Astrocyte of the spinal cord (primary cell): ENCODE measurements around the gene CEP89.
"Not testable (repeated sequence)": the region's sequence is repeated elsewhere in the genome, so short reads cannot be mapped to it uniquely, and the experiment has no call there.

Experiments
- DNase-seq: peaks from one replicate; pipeline ENCODE4 v3.0.0; 2011; ENCODE audit warnings: low read depth, low spot score
- H3K4me3 ChIP-seq: 2 replicates; pipeline ENCODE4 v1.5.1; 2011; ENCODE audit warnings: low read depth, mild to moderate bottlenecking, low read length, moderate library complexity
- in situ Hi-C: cut with HindIII; loops from 2 replicates; pipeline ENCODE4 v1.10.0; 2017; ENCODE audit warnings: low sequenced_read_pairs
- TF ChIP-seq, protein P1 (sequence below): IDR thresholded peaks from 2 replicates; pipeline ENCODE4 v1.5.1; 2012; ENCODE audit warnings: low read depth, mild to moderate bottlenecking, low read length, inconsistent platforms

Gene CEP89

GRCh38 chr19:32872391-32872790 lies 99.4 kb downstream of the CEP89 start:
- no peak for DNase-seq
- TF ChIP-seq, protein P1, sequence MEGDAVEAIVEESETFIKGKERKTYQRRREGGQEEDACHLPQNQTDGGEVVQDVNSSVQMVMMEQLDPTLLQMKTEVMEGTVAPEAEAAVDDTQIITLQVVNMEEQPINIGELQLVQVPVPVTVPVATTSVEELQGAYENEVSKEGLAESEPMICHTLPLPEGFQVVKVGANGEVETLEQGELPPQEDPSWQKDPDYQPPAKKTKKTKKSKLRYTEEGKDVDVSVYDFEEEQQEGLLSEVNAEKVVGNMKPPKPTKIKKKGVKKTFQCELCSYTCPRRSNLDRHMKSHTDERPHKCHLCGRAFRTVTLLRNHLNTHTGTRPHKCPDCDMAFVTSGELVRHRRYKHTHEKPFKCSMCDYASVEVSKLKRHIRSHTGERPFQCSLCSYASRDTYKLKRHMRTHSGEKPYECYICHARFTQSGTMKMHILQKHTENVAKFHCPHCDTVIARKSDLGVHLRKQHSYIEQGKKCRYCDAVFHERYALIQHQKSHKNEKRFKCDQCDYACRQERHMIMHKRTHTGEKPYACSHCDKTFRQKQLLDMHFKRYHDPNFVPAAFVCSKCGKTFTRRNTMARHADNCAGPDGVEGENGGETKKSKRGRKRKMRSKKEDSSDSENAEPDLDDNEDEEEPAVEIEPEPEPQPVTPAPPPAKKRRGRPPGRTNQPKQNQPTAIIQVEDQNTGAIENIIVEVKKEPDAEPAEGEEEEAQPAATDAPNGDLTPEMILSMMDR = no peak
- in situ Hi-C loops = no loop called here
- no peak overlapping the region for H3K4me3 ChIP-seq

- no peak for DNase-seq
- in situ Hi-C loops = no loop called here
- no peak overlapping the region for H3K4me3 ChIP-seq
- TF ChIP-seq, protein P1 = no peak
Measured at GRCh38 chr19:32870981-32871451, 100.7 kb downstream of the CEP89 start.

GRCh38 chr19:32869966-32870573 lies 101.7 kb downstream of the CEP89 start:
- in situ Hi-C loops = no loop called here
- TF ChIP-seq, protein P1 = no peak
- no peak overlapping the region for H3K4me3 ChIP-seq
- no peak for DNase-seq

- DNase-seq = no peak
- no peak within 1 kb of the TSS for H3K4me3 ChIP-seq
- in situ Hi-C loops = no loop called here
- TF ChIP-seq, protein P1 = no peak
Measured at GRCh38 chr19:32869369-32869965, 102.3 kb downstream of the CEP89 start, which contains the start of gene SLC7A9. Gene SLC7A9 (minus strand): TSS chr19:32869767. CDS start chr19:32868534, 1,233 bp downstream.

- no peak for DNase-seq
- in situ Hi-C loops = no loop called here
- TF ChIP-seq, protein P1 = no peak
- no peak overlapping the region for H3K4me3 ChIP-seq
Measured at GRCh38 chr19:32868206-32868950, 103.4 kb downstream of the CEP89 start.

DNA sequence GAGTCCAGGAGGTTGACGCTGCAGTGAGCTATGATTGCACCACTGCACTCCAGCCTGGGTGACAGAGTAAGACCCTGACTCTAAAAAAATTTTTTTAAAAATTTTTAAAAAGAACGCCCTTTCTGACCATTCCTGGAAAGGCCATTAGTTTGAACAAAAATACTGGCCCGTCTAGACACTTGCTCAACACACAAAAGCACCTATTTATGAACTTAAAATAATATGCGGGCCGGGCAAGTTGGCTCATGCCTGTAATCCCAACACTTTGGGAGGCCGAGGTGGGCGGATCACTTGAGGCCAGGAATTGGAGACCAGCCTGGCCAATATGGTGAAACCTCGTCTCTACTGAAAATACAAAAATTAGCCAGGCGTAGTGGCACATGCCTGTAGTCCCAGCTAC lies 104.3 kb downstream of the CEP89 start:
- in situ Hi-C loops, H3K4me3 ChIP-seq, DNase-seq: not testable (repeated sequence)
